H1 (cell line): ENCODE data around the gene BCL11A. TPM values are rescaled to one million over a fixed set of nuclear protein-coding genes. Genes with fewer than 3 reads are reported as not detected.

Source experiments
- CTCF ChIA-PET: fragments of 300-600 bp; sonication (Branson Sonifier 250); formaldehyde crosslinking; loops from one replicate; lab custom pipeline; 2021; ENCODE audit not compliant: partially characterized antibody; lab: Charles Lee
- POLR2A ChIA-PET: fragments of 300-600 bp; sonication (Branson Sonifier 250); formaldehyde crosslinking; loops from one replicate; lab custom pipeline; 2021; ENCODE audit warnings: inconsistent platforms; ENCODE audit not compliant: partially characterized antibody; lab: Charles Lee
- DNase-seq, 2 experiments: peaks; one replicate each; pipeline versions ENCODE4 v3.0.0 to v3.0.0-alpha.2; 2010 to 2022; ENCODE audit warnings: low spot score in 2 of 2, low read depth in 1 of 2, mixed read lengths in 1 of 2
- FAIRE-seq: peaks from 2 replicates; lab custom pipeline; 2011; peaks lifted over from hg19 to GRCh38; lab: Jason Lieb, UNC
- H2AFZ ChIP-seq: 2 replicates; pipeline ENCODE4 v1.8.1; 2012; ENCODE audit warnings: low read length, inconsistent platforms
- H2AK5ac ChIP-seq: 2 replicates; pipeline ENCODE4 v1.6.1; 2013; ENCODE audit warnings: low read depth, low read length
- H2BK120ac ChIP-seq: replicated peaks from 2 replicates; pipeline ENCODE3; 2013; ENCODE audit warnings: low read depth, low read length, inconsistent platforms
- H2BK12ac ChIP-seq: 2 replicates; pipeline ENCODE4 v1.6.1; 2013; ENCODE audit warnings: low read depth, low read length
- H2BK15ac ChIP-seq: 2 replicates; pipeline ENCODE4 v1.6.1; 2013; ENCODE audit warnings: low read length
- H2BK20ac ChIP-seq: 2 replicates; pipeline ENCODE4 v1.6.1; 2013; ENCODE audit warnings: low read length
- H2BK5ac ChIP-seq: 2 replicates; pipeline ENCODE4 v1.6.1; 2013; ENCODE audit warnings: low read depth, low read length
- H3K14ac ChIP-seq: 2 replicates; pipeline ENCODE4 v1.6.1; 2013; ENCODE audit warnings: inconsistent platforms; ENCODE audit not compliant: insufficient read length
- H3K18ac ChIP-seq: 2 replicates; pipeline ENCODE4 v1.6.1; 2013; ENCODE audit warnings: low read length; ENCODE audit errors: extremely low read depth
- H3K23ac ChIP-seq: 2 replicates; pipeline ENCODE4 v1.6.1; 2013; ENCODE audit warnings: inconsistent platforms; ENCODE audit not compliant: insufficient read length
- H3K23me2 ChIP-seq: 2 replicates; pipeline ENCODE4 v1.6.1; 2013; ENCODE audit warnings: low read depth, low read length
- H3K27ac ChIP-seq: 2 replicates; pipeline ENCODE4 v1.6.1; 2011; ENCODE audit warnings: low read depth, low read length, inconsistent platforms
- H3K27me3 ChIP-seq, 4 experiments: replicated peaks in 1 of 4; 1 replicate in 1 of 4; 2 replicates in 3 of 4; pipeline versions ENCODE4 v1.6.1 to v1.8.1; 2011 to 2013; ENCODE audit warnings: low read length in 3 of 4, mild to moderate bottlenecking in 3 of 4, inconsistent platforms in 2 of 4, mixed read lengths in 2 of 4, moderate library complexity in 1 of 4; ENCODE audit not compliant: control insufficient read depth in 3 of 4, insufficient read depth in 3 of 4; ENCODE audit errors: extremely low read depth in 1 of 4
- H3K36me3 ChIP-seq, 4 experiments: 2 replicates each; pipeline versions ENCODE4 v1.6.1 to v1.8.1; 2011 to 2013; ENCODE audit warnings: mild to moderate bottlenecking in 4 of 4, low read length in 3 of 4, moderate library complexity in 2 of 4, control low read depth in 1 of 4, inconsistent platforms in 1 of 4; ENCODE audit not compliant: insufficient read depth in 4 of 4, control insufficient read depth in 2 of 4
- H3K4ac ChIP-seq: replicated peaks from 2 replicates; pipeline ENCODE3; 2013; ENCODE audit warnings: low read length, low read depth, mixed read lengths, inconsistent platforms; ENCODE audit not compliant: insufficient read length
- H3K4me1 ChIP-seq, 4 experiments: replicated peaks in 1 of 4; 1 replicate in 1 of 4; 2 replicates in 3 of 4; pipeline versions ENCODE4 v1.6.1 to v1.8.1; 2011 to 2013; ENCODE audit warnings: low read length in 3 of 4, inconsistent platforms in 2 of 4, mixed read lengths in 1 of 4; ENCODE audit not compliant: insufficient read depth in 4 of 4, control insufficient read depth in 3 of 4
- H3K4me2 ChIP-seq, 2 experiments: 2 replicates each; pipeline versions ENCODE4 v1.6.1 to v1.8.1; 2011 to 2013; ENCODE audit warnings: low read depth in 2 of 2, low read length in 2 of 2, control low read depth in 1 of 2, inconsistent platforms in 1 of 2, mild to moderate bottlenecking in 1 of 2; ENCODE audit not compliant: insufficient read depth in 1 of 2
- H3K4me3 ChIP-seq, 4 experiments: fragments of 200-600, 300-600 bp in 1 of 4; sonication (generic), shearing (Covaris generic), sonication (Bioruptor Twin) in 1 of 4; 2 replicates each; pipeline versions ENCODE4 v1.5.1 to v1.8.1; 2011 to 2016; ENCODE audit warnings: low read length in 4 of 4, low read depth in 3 of 4, control low read depth in 2 of 4, inconsistent platforms in 2 of 4, mild to moderate bottlenecking in 2 of 4, mixed read lengths in 1 of 4, moderate library complexity in 1 of 4; ENCODE audit not compliant: insufficient read depth in 2 of 4; ENCODE audit errors: extremely low read depth in 1 of 4
- H3K56ac ChIP-seq: replicated peaks from 2 replicates; pipeline ENCODE3; 2013; ENCODE audit warnings: low read depth, mild to moderate bottlenecking, mixed read lengths, low read length, inconsistent platforms; ENCODE audit not compliant: insufficient read length
- H3K79me1 ChIP-seq: 2 replicates; pipeline ENCODE4 v1.6.1; 2013; ENCODE audit warnings: low read depth, low read length, control low read depth
- H3K79me2 ChIP-seq, 2 experiments: 2 replicates each; pipeline versions ENCODE4 v1.6.1 to v1.8.1; 2012 to 2013; ENCODE audit warnings: low read length in 2 of 2, mild to moderate bottlenecking in 2 of 2, inconsistent platforms in 1 of 2; ENCODE audit not compliant: insufficient read depth in 2 of 2, control insufficient read depth in 1 of 2
- H3K9ac ChIP-seq, 4 experiments: replicated peaks in 1 of 4; 1 replicate in 1 of 4; 2 replicates in 3 of 4; pipeline versions ENCODE4 v1.6.1 to v1.8.1; 2011 to 2013; ENCODE audit warnings: low read depth in 3 of 4, low read length in 3 of 4, control low read depth in 2 of 4, mild to moderate bottlenecking in 2 of 4, moderate library complexity in 2 of 4, inconsistent platforms in 1 of 4; ENCODE audit errors: extremely low read depth in 1 of 4
- H3K9me3 ChIP-seq, 2 experiments: 2 replicates each; pipeline versions ENCODE4 v1.6.1 to v1.8.1; 2012 to 2013; ENCODE audit warnings: mild to moderate bottlenecking in 2 of 2, moderate library complexity in 2 of 2, control low read depth in 1 of 2, inconsistent platforms in 1 of 2, low read depth in 1 of 2, low read length in 1 of 2, mixed read lengths in 1 of 2; ENCODE audit not compliant: insufficient read depth in 2 of 2
- H4K20me1 ChIP-seq, 2 experiments: replicated peaks in 1 of 2; 2 replicates each; pipeline versions ENCODE3 to v1.8.1; 2011 to 2013; ENCODE audit warnings: inconsistent platforms in 2 of 2, low read length in 2 of 2, mild to moderate bottlenecking in 1 of 2; ENCODE audit not compliant: insufficient read depth in 2 of 2, control insufficient read depth in 1 of 2
- H4K5ac ChIP-seq: 2 replicates; pipeline ENCODE4 v1.6.1; 2013; ENCODE audit warnings: low read length, low read depth, mixed read lengths, inconsistent platforms; ENCODE audit not compliant: insufficient read length
- H4K8ac ChIP-seq: 2 replicates; pipeline ENCODE4 v1.8.0; 2013; ENCODE audit warnings: mild to moderate bottlenecking, moderate library complexity, low read length, inconsistent platforms; ENCODE audit not compliant: insufficient read depth; ENCODE audit errors: extremely low read depth
- H4K91ac ChIP-seq: replicated peaks from 2 replicates; pipeline ENCODE3; 2013; ENCODE audit warnings: low read length, mixed read lengths, inconsistent platforms; ENCODE audit not compliant: insufficient read length
- ATF2 ChIP-seq: IDR thresholded peaks from 2 replicates; pipeline ENCODE4 v1.6.1; 2012; ENCODE audit warnings: low read length, inconsistent platforms
- BCL11A ChIP-seq, 2 experiments: IDR thresholded peaks; one replicate each; pipeline ENCODE4 v1.6.1; 2011; ENCODE audit warnings: low read depth in 2 of 2, low read length in 2 of 2, mild to moderate bottlenecking in 2 of 2
- CREB1 ChIP-seq: IDR thresholded peaks from 2 replicates; pipeline ENCODE4 v1.6.1; 2012; ENCODE audit warnings: inconsistent platforms
- CTBP2 ChIP-seq: IDR thresholded peaks from 2 replicates; pipeline ENCODE4 v1.7.0; 2011; ENCODE audit warnings: borderline replicate concordance, mild to moderate bottlenecking, moderate library complexity, mixed read lengths, low read length; ENCODE audit not compliant: insufficient read depth, insufficient read length
- HDAC6 ChIP-seq: IDR thresholded peaks from one replicate; pipeline ENCODE4 v1.7.1; 2012; ENCODE audit warnings: low read depth, mild to moderate bottlenecking, inconsistent platforms, low read length, moderate library complexity
- JUND ChIP-seq: IDR thresholded peaks from 2 replicates; pipeline ENCODE4 v1.6.1; 2011; ENCODE audit warnings: mild to moderate bottlenecking, improper control_type of control experiment, low read length
- RBBP5 ChIP-seq: IDR thresholded peaks from 2 replicates; pipeline ENCODE4 v1.7.1; 2012; ENCODE audit warnings: low read depth, mild to moderate bottlenecking, inconsistent platforms, low read length, moderate library complexity, borderline replicate concordance
- RXRA ChIP-seq: IDR thresholded peaks from 2 replicates; pipeline ENCODE4 v1.6.1; 2011; ENCODE audit warnings: low read depth, mild to moderate bottlenecking, low read length, moderate library complexity; ENCODE audit not compliant: insufficient read depth
- SIRT6 ChIP-seq: IDR thresholded peaks from one replicate; pipeline ENCODE4 v1.7.1; 2012; ENCODE audit warnings: low read length, inconsistent platforms
- SP1 ChIP-seq: IDR thresholded peaks from 2 replicates; pipeline ENCODE4 v1.6.1; 2011; ENCODE audit warnings: low read depth, low read length
- SRF ChIP-seq: IDR thresholded peaks from 2 replicates; pipeline ENCODE4 v1.6.1; 2011; ENCODE audit warnings: mild to moderate bottlenecking, low read depth, low read length, moderate library complexity
- TCF12 ChIP-seq: IDR thresholded peaks from 2 replicates; pipeline ENCODE4 v1.6.1; 2011; ENCODE audit warnings: low read depth, mild to moderate bottlenecking, low read length
- WGBS, 2 experiments: shearing (Covaris generic) in 1 of 2; methylation state at CpG; one replicate each; pipeline versions ENCODE4 v1.1.6 to v1.1.7; 2013 to 2015; ENCODE audit warnings: low lambda C conversion rate in 2 of 2, mixed read lengths in 2 of 2, inconsistent platforms in 1 of 2, low coverage in 1 of 2, missing lambda C conversion rate in 1 of 2; ENCODE audit not compliant: insufficient replicate concordance in 2 of 2, insufficient coverage in 1 of 2, insufficient read length in 1 of 2; ENCODE audit errors: extremely low coverage in 1 of 2, missing lambda C conversion rate in 1 of 2; 5-methylcytosine and 5-hydroxymethylcytosine counted together
- polyA plus RNA-seq, 7 experiments: library from polyadenylated mRNA; depleted of rRNA in 3 of 7; stranded (reverse) in 5 of 7; unstranded in 2 of 7; fragments of >200 nt in 5 of 7; fragments of 200-250 nt in 2 of 7; gene quantifications; 1 replicate in 5 of 7; 2 replicates in 1 of 7; 4 replicates in 1 of 7; pipeline versions ENCODE4 v1.2.1 to v1.2.3, GENCODE V29; 2011 to 2013; ENCODE audit warnings: missing spikeins in 2 of 7, mixed read lengths in 2 of 7
- total RNA-seq: library from RNA; stranded (reverse); fragmentation: NEBNext Ultra II Directional; extraction: Animal tissue kit (Norgen Biotek cat#: 25700); gene quantifications from 2 replicates; pipeline ENCODE4 v1.2.1, GENCODE V29; 2021

BCL11A gene
- total and polyA plus RNA-seq, 2 of the 8 experiments (the other 6 are each of a cell fraction or from before 2014, with no cell fraction given), result 11.9 to 59.3 TPM

- no peak overlapping the region for H3K9ac ChIP-seq
- CTCF ChIA-PET, result interaction anchor here (0.5 to 0.8 kb wide), 2 partner anchors 16 to 948 kb away, joined by 3 read pairs; no protein-coding TSS in a partner anchor
- peaks cover 13 to 26% of the 10 kb centered on the region in 2 experiments for H4K20me1 ChIP-seq
- H2BK20ac ChIP-seq, result no peak overlapping the region
- no peak overlapping the region for H2BK5ac ChIP-seq
- TF ChIP-seq HDAC6 (no peak), RXRA (no peak), RBBP5 (no peak), SRF (no peak), ATF2 (no peak), SP1 (no peak), CTBP2 (no peak), BCL11A (IDR thresholded peaks at IDR 0.05; ENCODE audit: low read depth in 2 of 2, low read length in 2 of 2) (no peak), SIRT6 (no peak), CREB1 (no peak), JUND (no peak), TCF12 (no peak)
- no peak overlapping the region for H3K27ac ChIP-seq
- no peaks in the 10 kb centered on the region for H3K27me3 ChIP-seq
- no peak overlapping the region for H2AK5ac ChIP-seq
- H3K18ac ChIP-seq, result no peak overlapping the region
- POLR2A ChIA-PET, result interaction anchor here (1.0 kb wide), 1 partner anchor 9 kb away, joined by 3 read pairs; no protein-coding TSS in a partner anchor
- H3K9me3 ChIP-seq, result no peaks in the 10 kb centered on the region
- H2BK12ac ChIP-seq, result no peak overlapping the region
- no peak overlapping the region for H3K23ac ChIP-seq
- no peaks in the 10 kb centered on the region; the same call in 1 of the 2 replicates for H3K23me2 ChIP-seq
- H2AFZ ChIP-seq, result no peak overlapping the region
- no peak overlapping the region for H2BK120ac ChIP-seq
- H3K4ac ChIP-seq, result no peak overlapping the region
- H3K4me1 ChIP-seq, result peaks cover 29 to 60% (median 51%) of the 10 kb centered on the region in 4 experiments
- no peak overlapping the region for H3K14ac ChIP-seq
- no peak overlapping the region for H4K8ac ChIP-seq
- H4K91ac ChIP-seq, result no peak overlapping the region
- H3K4me2 ChIP-seq, result no peak overlapping the region
- peaks cover 32% of the 10 kb centered on the region for H3K79me1 ChIP-seq
- FAIRE-seq, result no peak
- H2BK15ac ChIP-seq, result no peak overlapping the region
- peaks cover 0 to 14% (median 0%) of the 10 kb centered on the region in 4 experiments; a peak in 3 of 8 replicates for H3K36me3 ChIP-seq
- H3K79me2 ChIP-seq, result peaks cover 4 to 99% of the 10 kb centered on the region in 2 experiments; a peak in 3 of 4 replicates
- 92% methylated on average over 5 of the region's 5 CpGs; no CpG with 5 or more reads in 1 of the 2 experiments for whole genome bisulfite sequencing, 2 experiments
- no peak for DNase-seq
- no peak overlapping the region for H4K5ac ChIP-seq
- H3K56ac ChIP-seq, result no peak overlapping the region
- no peak overlapping the region for H3K4me3 ChIP-seq
Measured at GRCh38 chr2:60513191-60513590, 40.3 kb downstream of the BCL11A start.
